Stimulated activated CD8-positive, alpha-beta memory T cell treated with anti-CD3 and anti-CD28 coated beads, Interleukin-4, amount 100 ng/mL, for 1 hour (primary cell): ENCODE results near the gene TMEM203.

Experiments
- DNase-seq, 2 donors: peaks; one replicate each; pipeline ENCODE4 v3.0.0-alpha.2; 2020; ENCODE audit warnings: low read depth in 2 of 2, low spot score in 1 of 2

Gene TMEM203

GRCh38 chr9:137182836-137183235 is 22.6 kb downstream of the TMEM203 start:
- DNase-seq = no peak

- DNase-seq = no peak
Observed at GRCh38 chr9:137181680-137182079, 23.8 kb downstream of the TMEM203 start.

GRCh38 chr9:137180491-137180890 is 25.0 kb downstream of the TMEM203 start:
- no peak for DNase-seq

- DNase-seq = no peak
Observed at GRCh38 chr9:137179761-137180160, 25.7 kb downstream of the TMEM203 start.

- no peak for DNase-seq
Observed at GRCh38 chr9:137178939-137179630, 26.4 kb downstream of the TMEM203 start.

- no peak for DNase-seq
Observed at GRCh38 chr9:137178201-137178938, 27.1 kb downstream of the TMEM203 start.

DNA sequence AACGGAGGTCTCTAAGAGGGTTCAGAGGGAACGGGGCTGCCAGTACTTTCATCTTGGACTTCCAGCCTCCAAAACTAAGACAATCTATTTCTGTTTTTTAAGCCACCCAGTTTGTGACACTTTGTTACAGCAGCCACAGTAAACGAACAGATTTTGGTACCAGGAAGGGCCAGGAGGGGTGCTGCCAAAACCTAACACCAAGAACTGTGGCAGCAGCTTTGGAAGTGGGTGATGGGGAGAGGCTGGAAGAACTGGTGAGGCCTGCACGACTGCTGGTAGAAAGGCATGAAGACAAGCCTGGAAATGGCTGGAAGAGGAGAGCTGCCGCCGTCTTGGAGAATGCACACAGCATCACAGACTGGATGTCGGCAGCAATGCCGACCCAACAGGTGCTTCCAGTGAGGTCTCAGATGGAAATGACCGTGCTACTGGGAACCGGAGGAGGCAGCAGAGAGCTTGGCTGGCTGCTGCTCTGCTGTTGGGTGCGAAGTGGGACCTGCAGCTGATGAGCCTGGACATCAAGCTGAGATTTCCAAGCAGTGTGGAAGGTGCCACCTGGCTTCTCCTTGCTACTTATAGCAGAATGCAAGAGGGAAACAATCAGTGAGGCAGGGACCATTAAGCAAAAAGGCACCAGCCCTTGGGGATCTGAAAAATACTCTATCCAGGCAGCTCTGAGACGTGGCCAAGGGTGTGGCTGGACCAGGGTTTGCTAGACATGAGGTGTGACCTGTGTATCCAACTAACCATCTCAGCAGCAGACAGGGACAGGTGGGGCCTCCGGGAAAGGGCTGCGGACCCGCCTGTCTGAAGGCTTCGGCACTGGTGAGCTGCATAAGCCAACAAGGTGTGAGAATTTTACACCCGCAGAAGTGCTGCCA is 28.9 kb downstream of the TMEM203 start:
- no peak for DNase-seq

DNA sequence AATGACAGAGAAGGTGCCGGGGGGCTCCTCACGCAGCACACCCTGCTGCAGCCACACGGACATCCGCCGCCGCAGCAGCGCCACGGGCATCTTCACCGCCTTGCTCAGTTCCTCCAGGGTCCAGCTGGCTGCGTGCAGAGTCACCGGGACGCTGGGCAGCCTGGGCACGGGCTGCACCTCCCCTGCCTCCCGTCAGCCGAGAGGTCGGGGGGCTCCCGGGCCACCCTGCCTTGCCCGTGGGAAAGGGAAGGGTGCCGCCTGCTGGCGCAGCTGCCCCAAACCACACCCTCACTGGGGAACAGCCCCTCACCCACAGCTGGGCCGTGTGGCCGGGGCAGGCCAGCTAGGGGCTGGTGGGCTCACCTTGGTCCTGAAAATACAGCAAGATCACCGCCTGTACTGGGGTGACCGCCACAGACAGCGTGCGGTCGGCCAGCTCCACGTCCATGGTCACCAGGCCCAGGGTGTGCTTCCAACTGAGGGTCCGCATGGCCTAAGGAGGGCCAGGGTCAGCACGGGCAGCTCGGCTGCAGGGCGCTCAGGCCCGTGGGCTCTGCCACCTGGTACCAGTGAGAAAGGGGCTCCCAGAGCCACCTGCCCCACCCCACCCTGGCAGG is 30.0 kb downstream of the TMEM203 start:
- no peak for DNase-seq

DNA sequence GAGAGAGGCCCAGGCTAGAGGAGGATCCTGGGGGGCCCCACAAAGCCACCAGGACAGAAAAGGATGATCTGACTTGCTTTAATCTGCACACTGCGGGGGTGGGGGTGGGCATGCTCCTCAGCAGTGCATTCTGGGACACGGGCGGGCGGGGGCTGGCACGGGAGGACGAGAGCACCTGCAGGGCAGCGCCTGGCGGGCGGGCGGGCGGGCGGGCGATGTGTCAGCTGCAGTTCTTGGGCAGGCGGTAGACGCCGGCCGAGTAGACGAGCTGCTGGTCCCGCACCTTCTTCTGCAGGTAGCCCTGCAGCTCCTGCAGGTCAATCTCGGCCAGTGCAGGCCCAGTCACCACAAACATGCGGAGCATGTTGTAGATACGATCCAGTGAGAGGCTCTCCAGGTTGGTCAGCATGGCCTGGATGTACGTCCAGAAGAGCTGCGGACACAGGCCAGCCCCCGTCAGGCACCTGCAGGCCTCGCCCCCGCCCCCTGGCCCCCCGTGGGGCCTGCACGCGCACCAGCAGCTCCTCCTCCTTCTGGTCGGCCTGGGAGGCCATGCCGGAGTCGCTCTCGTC is 30.6 kb downstream of the TMEM203 start:
- DNase-seq = no peak

DNA sequence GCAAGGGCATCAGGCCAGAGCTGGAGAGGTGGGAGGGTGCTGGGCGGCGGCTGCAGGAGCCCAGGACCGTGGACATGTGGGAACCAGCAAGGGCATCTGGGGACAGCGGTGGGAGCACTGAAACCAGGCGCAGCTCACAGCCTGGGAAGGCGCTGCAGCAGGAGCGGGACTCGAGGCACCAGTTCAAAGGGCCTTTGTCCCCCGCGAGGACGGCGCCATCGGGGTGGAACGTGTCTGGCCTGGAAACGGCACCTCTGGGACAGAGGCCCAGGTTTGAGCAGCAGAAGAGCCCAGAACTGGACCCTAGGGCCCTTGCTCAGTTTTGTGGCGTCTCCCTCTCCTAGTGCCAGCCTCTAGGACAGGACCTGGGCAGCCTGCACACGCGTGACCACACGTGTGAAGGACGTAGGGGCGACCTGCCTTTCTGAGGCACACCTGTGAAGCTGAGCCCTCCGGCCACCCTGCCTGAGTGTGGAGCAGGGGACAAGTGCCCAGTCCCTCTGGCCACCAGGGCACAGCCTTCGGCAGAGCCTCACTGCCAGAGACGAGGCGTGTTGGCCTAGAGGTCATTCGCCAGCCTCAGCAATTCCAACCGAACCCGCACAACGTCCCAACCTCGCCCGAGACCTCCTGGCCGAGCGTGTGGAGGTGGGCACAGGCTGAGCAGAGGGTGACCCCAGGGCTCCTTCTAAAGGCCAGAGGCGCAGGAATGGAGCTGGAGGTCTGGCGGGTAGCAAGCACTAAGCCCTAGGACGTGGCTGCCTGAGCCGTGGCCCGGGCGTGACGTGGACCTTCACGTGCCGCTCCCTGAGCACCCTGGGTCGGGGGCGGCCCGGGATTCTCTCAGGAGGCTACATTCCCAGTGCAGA is 31.4 kb downstream of the TMEM203 start:
- DNase-seq = no peak

GRCh38 chr9:137172901-137173795 is 32.3 kb downstream of the TMEM203 start:
- DNase-seq = no peak

DNA sequence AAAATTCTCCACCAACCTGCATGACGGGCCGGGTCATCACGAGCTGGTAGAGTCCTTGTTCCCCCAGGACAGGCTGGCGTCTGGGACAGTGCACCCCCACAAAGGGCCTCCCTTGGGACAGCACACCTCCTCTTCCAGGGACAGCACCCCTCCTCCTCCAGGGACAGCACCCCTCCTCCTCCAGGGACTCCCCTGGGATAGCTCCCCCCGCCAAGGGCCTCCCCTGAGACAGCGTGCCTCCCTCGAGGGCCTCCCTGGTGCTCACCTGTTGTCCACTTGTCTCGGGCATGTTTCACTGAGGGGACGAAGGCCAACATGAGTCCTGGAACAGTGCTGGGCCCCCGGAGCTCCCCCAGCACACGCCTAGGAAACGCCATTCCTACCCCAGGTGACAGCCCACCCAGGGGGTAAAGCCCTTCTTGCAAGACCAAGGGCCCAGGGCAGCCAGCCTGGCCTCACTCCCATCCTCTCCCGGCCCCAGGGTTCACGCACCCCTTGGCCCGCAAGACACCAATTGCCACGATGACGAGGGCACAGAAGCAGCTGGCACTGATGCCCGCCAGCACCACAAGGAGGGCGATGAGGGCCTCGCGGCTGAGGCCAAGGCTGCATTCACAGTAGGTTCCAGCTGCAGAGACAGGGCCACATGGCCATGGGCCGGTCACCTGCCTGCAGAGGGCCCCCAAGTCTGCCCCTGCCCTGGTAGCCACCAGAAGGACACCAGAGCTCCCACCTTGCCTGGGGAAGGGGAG is 34.1 kb downstream of the TMEM203 start:
- DNase-seq = no peak

- DNase-seq = no peak
Observed at GRCh38 chr9:137170486-137171148, 34.8 kb downstream of the TMEM203 start.

DNA sequence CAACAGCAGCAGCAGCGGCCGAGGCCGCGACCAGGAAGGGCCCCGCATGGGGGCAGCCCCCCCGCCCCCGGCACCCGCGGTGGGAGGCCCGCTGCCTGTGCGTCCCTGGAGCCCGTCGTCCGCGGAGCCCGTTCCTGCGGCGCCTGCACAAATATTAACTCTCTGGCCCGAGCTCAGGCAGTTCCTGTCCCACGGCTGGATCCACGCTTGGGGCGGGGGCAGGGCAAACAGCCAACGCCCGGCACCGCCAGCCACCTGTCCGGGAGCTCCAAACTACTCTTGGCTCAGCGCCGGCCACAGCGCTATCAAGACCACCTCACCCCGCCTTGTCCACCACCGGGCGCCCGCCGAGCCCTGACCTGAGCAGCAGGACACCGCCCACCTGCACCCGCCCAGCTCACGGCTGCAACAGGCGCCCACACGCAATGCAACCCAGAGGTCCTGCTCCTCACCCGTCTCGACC is 35.5 kb downstream of the TMEM203 start, which contains the start of gene LRRC26:
TSS of gene LRRC26 (minus strand) at position 156 of the 463 bp plus-strand sequence. CDS start at position 48, 108 bp downstream.
- DNase-seq = no peak

DNA sequence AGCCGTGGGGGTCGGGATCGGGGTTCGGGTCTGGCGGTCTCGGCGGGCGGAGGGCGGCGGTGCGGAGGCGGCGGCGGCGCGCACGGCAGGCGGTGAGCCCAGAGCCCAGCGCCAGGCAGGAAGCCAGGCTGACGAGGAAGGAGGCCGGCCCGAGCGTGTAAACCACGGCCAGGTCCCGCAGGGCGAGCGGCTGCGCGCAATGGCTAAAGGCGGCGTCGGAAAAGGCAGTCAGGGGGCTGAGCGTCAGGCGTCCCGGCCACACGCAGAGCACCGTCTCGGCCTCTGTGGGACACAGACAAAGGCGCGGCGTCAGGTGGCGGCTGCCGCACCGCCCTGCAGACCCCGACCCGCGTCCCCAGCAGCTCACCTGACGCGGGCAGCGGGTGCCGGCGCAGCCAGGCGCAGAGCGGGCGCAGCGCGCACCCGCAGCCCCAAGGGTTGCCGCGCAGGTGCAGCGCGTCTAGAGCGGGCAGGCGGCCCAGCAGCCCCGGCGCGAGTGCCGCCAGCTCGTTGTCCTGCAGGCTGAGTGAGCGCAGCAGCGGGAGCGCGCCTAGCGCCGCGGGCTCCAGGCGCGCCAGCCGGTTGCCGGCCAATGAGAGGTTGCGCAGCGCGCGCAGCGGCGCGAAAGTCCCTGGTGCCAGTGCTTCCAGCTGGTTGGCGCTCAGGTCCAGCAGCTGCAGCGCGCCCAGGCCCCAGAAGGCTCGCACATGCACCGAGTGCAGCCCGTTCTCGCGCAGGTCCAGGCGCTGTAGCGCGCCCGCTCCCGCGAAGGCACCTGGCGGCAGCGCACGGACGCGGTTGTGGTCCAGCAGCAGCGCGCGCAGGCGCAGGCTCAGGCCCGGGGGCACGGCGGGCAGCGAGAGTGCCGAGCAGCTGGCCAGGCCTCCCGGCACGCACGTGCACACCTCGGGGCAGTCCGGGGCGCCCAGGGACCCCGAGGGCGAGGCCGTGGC is 36.3 kb downstream of the TMEM203 start:
- no peak for DNase-seq

GRCh38 chr9:137168573-137168903 is 36.9 kb downstream of the TMEM203 start:
- DNase-seq = no peak
